Measurements from ENCODE around the gene RYR2. TPM values are rescaled to one million over a fixed set of nuclear protein-coding genes. Genes with fewer than 3 reads are reported as not detected.

Gene RYR2
- total and polyA plus RNA-seq, 4 donors, result 0.43 to 11.6 (median 2.0) TPM

GRCh38 chr1:237287876-237288521 lies 246.0 kb downstream of the RYR2 start:
- peak in 1 of 3 donors; percentile 12 for DNase-seq
- no peaks in the 10 kb centered on the region for H3K36me3 ChIP-seq (ENCODE audit: control insufficient read depth in 4 of 4, insufficient read depth in 4 of 4, low read length in 4 of 4)
- no peaks in the 10 kb centered on the region for H3K9me3 ChIP-seq (ENCODE audit: control insufficient read depth in 4 of 4, insufficient read depth in 3 of 4, low read length in 3 of 4)
- WGBS, 2 donors, result 65 to 76% methylated on average over 6 of the region's 6 CpGs
- H3K4me1 ChIP-seq (ENCODE audit: control insufficient read depth in 5 of 5, insufficient read depth in 5 of 5, low read length in 5 of 5), result peaks cover 0 to 4% (median 0%) of the 10 kb centered on the region in 5 donors
- H3K27me3 ChIP-seq (ENCODE audit: control insufficient read depth in 3 of 3, insufficient read depth in 3 of 3, low read length in 2 of 3), result no peaks in the 10 kb centered on the region
- ATAC-seq (ENCODE audit: insufficient read depth, low FRiP score), result no peak
- no peak overlapping the region for H3K9ac ChIP-seq (ENCODE audit: insufficient read depth in 1 of 2, low read length in 2 of 2)
- H3K4me3 ChIP-seq, result no peak overlapping the region
- peak overlapping the region in 1 of 2 donors; percentile 26 for H3K27ac ChIP-seq (ENCODE audit: low read depth in 1 of 2, low read length in 1 of 2)
- TF ChIP-seq CTCF (IDR thresholded peaks at IDR 0.05; ENCODE audit: control extremely low read depth, extremely low read depth), result no peak

GRCh38 chr1:237293804-237294203 lies 251.8 kb downstream of the RYR2 start:
- Histone ChIP-seq H3K4me1 (ENCODE audit: control insufficient read depth in 5 of 5, insufficient read depth in 5 of 5, low read length in 5 of 5) (peaks cover 0 to 11% (median 0%) of the 10 kb centered on the region in 5 donors), H3K9ac (ENCODE audit: insufficient read depth in 1 of 2, low read length in 2 of 2) (no peak overlapping the region), H3K9me3 (ENCODE audit: control insufficient read depth in 4 of 4, insufficient read depth in 3 of 4, low read length in 3 of 4) (no peaks in the 10 kb centered on the region), H3K27ac (ENCODE audit: low read depth in 1 of 2, low read length in 1 of 2) (no peak overlapping the region), H3K4me3 (no peak overlapping the region), H3K27me3 (ENCODE audit: control insufficient read depth in 3 of 3, insufficient read depth in 3 of 3, low read length in 2 of 3) (no peaks in the 10 kb centered on the region), H3K36me3 (ENCODE audit: control insufficient read depth in 4 of 4, insufficient read depth in 4 of 4, low read length in 4 of 4) (no peaks in the 10 kb centered on the region)
- TF ChIP-seq CTCF (IDR thresholded peaks at IDR 0.05; ENCODE audit: control extremely low read depth, extremely low read depth), result no peak
- DNase-seq, result no peak
- ATAC-seq (ENCODE audit: insufficient read depth, low FRiP score), result no peak
- WGBS, 2 donors, result 82 to 85% methylated on average over 2 of the region's 2 CpGs

GRCh38 chr1:237296861-237297260 lies 254.9 kb downstream of the RYR2 start:
- DNase-seq, result no peak
- TF ChIP-seq CTCF (IDR thresholded peaks at IDR 0.05; ENCODE audit: control extremely low read depth, extremely low read depth), result no peak
- H3K9me3 ChIP-seq (ENCODE audit: control insufficient read depth in 4 of 4, insufficient read depth in 3 of 4, low read length in 3 of 4), result no peaks in the 10 kb centered on the region
- peaks cover 0 to 11% (median 0%) of the 10 kb centered on the region in 5 donors for H3K4me1 ChIP-seq (ENCODE audit: control insufficient read depth in 5 of 5, insufficient read depth in 5 of 5, low read length in 5 of 5)
- 80 to 84% methylated on average over 4 of the region's 4 CpGs for WGBS, 2 donors
- no peak overlapping the region for H3K9ac ChIP-seq (ENCODE audit: insufficient read depth in 1 of 2, low read length in 2 of 2)
- no peak overlapping the region for H3K4me3 ChIP-seq
- no peak overlapping the region for H3K27ac ChIP-seq (ENCODE audit: low read depth in 1 of 2, low read length in 1 of 2)
- ATAC-seq (ENCODE audit: insufficient read depth, low FRiP score), result no peak
- H3K27me3 ChIP-seq (ENCODE audit: control insufficient read depth in 3 of 3, insufficient read depth in 3 of 3, low read length in 2 of 3), result no peaks in the 10 kb centered on the region
- no peaks in the 10 kb centered on the region for H3K36me3 ChIP-seq (ENCODE audit: control insufficient read depth in 4 of 4, insufficient read depth in 4 of 4, low read length in 4 of 4)

GRCh38 chr1:237300642-237301041 lies 258.7 kb downstream of the RYR2 start:
- Histone ChIP-seq H3K36me3 (ENCODE audit: control insufficient read depth in 4 of 4, insufficient read depth in 4 of 4, low read length in 4 of 4) (no peaks in the 10 kb centered on the region), H3K4me3 (no peak overlapping the region), H3K4me1 (ENCODE audit: control insufficient read depth in 5 of 5, insufficient read depth in 5 of 5, low read length in 5 of 5) (peaks cover 0 to 5% (median 0%) of the 10 kb centered on the region in 5 donors), H3K9ac (ENCODE audit: insufficient read depth in 1 of 2, low read length in 2 of 2) (no peak overlapping the region), H3K27ac (ENCODE audit: low read depth in 1 of 2, low read length in 1 of 2) (peak overlapping the region in 1 of 2 donors; percentile 60), H3K27me3 (ENCODE audit: control insufficient read depth in 3 of 3, insufficient read depth in 3 of 3, low read length in 2 of 3) (no peaks in the 10 kb centered on the region), H3K9me3 (ENCODE audit: control insufficient read depth in 4 of 4, insufficient read depth in 3 of 4, low read length in 3 of 4) (no peaks in the 10 kb centered on the region)
- no peak for DNase-seq
- 82 to 83% methylated on average over 7 of the region's 7 CpGs for WGBS, 2 donors
- ATAC-seq (ENCODE audit: insufficient read depth, low FRiP score), result no peak
- no peak for TF ChIP-seq CTCF (IDR thresholded peaks at IDR 0.05; ENCODE audit: control extremely low read depth, extremely low read depth)
